Type B pancreatic cell (in vitro differentiated cells): ENCODE measurements around the gene NEGR1. TPM values are rescaled to one million over a fixed set of nuclear protein-coding genes. Genes with fewer than 3 reads are reported as not detected.

Experiments used
- DNase-seq: peaks from one replicate; pipeline ENCODE4 v3.0.0; 2021; ENCODE audit warnings: mixed read lengths; ENCODE audit not compliant: unreplicated experiment; ENCODE audit errors: extremely low spot score
- H3K27ac Mint-ChIP-seq: 2 replicates; pipeline ENCODE4 v1.8.0; 2021; ENCODE audit warnings: mild to moderate bottlenecking, mixed read lengths
- H3K27me3 Mint-ChIP-seq: 2 replicates; pipeline ENCODE4 v1.8.0; 2021; ENCODE audit warnings: mixed read lengths
- H3K36me3 Mint-ChIP-seq: 2 replicates; pipeline ENCODE4 v1.8.0; 2021; ENCODE audit warnings: mixed read lengths
- H3K4me1 Mint-ChIP-seq: one replicate; pipeline ENCODE4 v1.8.0; 2021; ENCODE audit warnings: mixed read lengths; ENCODE audit not compliant: unreplicated experiment
- H3K4me3 Mint-ChIP-seq: 2 replicates; pipeline ENCODE4 v1.8.0; 2021; ENCODE audit warnings: mild to moderate bottlenecking, mixed read lengths
- H3K9me3 Mint-ChIP-seq: 2 replicates; pipeline ENCODE4 v1.8.0; 2021; ENCODE audit warnings: mixed read lengths
- CTCF ChIP-seq: fragments of 200-600 bp; sonication (generic); conservative IDR thresholded peaks from 2 replicates; pipeline ENCODE4 v1.5.0; 2021; ENCODE audit warnings: antibody characterized with exemption, mild to moderate bottlenecking
- total RNA-seq: library from RNA; stranded (reverse); gene quantifications from 2 replicates; pipeline ENCODE4 v1.2.1, GENCODE V29; 2021; ENCODE audit warnings: low replicate concordance

The NEGR1 gene
- total RNA-seq, 1 donor from 2014 or later, result 22.5 TPM

DNA sequence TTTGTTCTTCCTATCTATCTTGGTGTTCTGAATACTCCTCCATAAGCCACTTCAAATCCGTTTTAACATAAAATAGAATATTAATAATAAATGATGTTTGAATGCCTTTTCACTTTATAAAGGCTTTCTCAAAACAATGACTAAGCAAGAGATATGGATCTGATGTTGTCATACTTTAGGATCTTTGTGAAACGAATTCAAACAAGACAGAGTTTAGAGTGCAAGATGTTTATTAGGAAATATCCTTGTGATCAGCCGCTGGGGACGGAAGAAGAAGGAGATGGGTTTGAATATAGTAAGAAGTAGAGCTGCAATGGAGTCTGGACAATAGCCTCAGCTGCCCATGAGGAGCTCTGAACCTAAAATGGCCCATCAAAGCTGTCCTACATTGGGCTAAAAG is 351.8 kb downstream of the NEGR1 start:
- Mint-ChIP-seq H3K36me3 (no peaks in the 10 kb centered on the region), H3K4me1 (no peaks in the 10 kb centered on the region), H3K4me3 (no peak overlapping the region), H3K9me3 (no peaks in the 10 kb centered on the region), H3K27me3 (no peaks in the 10 kb centered on the region), H3K27ac (no peak overlapping the region)
- no peak for DNase-seq
- no peak for TF ChIP-seq CTCF

- Mint-ChIP-seq H3K4me3 (no peak overlapping the region), H3K36me3 (no peaks in the 10 kb centered on the region), H3K27ac (no peak overlapping the region), H3K9me3 (peaks cover 4% of the 10 kb centered on the region), H3K27me3 (peaks cover 7% of the 10 kb centered on the region), H3K4me1 (peaks cover 4% of the 10 kb centered on the region)
- TF ChIP-seq CTCF, result no peak
- no peak for DNase-seq
Observed at GRCh38 chr1:71921935-71922559, 360.3 kb downstream of the NEGR1 start.

- peaks cover 4% of the 10 kb centered on the region for H3K4me1 Mint-ChIP-seq
- no peak for TF ChIP-seq CTCF
- H3K27me3 Mint-ChIP-seq, result peaks cover 7% of the 10 kb centered on the region
- H3K36me3 Mint-ChIP-seq, result no peaks in the 10 kb centered on the region
- no peak overlapping the region for H3K4me3 Mint-ChIP-seq
- H3K27ac Mint-ChIP-seq, result no peak overlapping the region
- peaks cover 4% of the 10 kb centered on the region for H3K9me3 Mint-ChIP-seq
- DNase-seq, result no peak
Observed at GRCh38 chr1:71921204-71921603, 361.1 kb downstream of the NEGR1 start.

DNA sequence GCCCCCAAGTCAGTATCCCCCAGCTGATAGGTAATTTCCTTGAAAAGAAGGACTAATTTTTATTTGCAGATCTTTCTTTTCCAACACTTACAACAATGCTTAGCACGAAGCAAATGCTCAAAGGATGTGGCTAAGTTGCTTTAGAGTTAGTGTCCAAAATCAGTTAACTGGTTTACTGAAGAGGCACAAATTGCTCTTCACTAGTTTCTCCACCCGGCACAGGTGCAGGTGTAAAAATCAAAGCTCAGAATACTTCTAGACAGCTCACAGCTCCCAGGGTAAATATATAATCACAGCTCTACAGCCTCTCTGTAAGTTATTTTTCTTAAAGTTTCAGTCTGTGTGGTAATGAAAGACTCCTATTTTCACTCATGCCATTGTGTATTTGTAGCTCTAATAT is 361.8 kb downstream of the NEGR1 start:
- peaks cover 4% of the 10 kb centered on the region for H3K4me1 Mint-ChIP-seq
- H3K27me3 Mint-ChIP-seq, result peaks cover 7% of the 10 kb centered on the region
- no peak for DNase-seq
- H3K27ac Mint-ChIP-seq, result no peak overlapping the region
- H3K9me3 Mint-ChIP-seq, result peaks cover 4% of the 10 kb centered on the region
- no peak overlapping the region for H3K4me3 Mint-ChIP-seq
- no peak for TF ChIP-seq CTCF
- no peaks in the 10 kb centered on the region for H3K36me3 Mint-ChIP-seq

DNA sequence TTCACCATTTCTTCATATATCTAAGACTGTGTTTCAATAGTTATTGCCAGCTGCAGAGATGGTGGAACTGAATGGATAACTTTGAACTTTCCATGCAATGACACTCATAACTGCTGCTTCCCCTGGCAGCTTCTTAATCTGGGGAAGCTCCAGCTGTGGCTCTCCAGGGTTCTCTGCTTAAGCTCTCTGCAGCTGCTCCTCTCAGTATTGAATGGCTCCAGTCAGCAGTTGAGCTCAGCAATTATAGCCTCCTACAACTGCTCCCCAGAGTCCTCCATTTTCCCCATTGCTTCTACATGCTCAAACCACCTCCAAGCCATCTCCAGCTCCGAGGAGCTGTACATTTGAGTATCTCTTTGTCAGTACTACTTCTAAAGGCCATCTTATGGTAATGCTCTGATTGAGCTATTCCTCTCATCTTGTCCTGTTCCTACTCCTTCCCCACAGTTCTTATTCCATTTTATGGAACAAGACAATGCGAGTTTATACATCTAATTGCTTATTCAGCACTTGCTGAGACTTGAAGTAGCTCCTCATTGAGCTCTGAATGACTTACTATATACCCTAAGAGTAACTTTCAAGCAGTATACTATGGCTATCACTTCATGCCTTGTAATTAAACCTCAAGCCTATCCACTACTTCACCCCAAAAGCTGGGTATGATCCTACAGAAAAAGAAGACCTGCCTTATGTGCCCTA is 362.4 kb downstream of the NEGR1 start:
- TF ChIP-seq CTCF, result no peak
- Mint-ChIP-seq H3K9me3 (peaks cover 4% of the 10 kb centered on the region), H3K4me3 (no peak overlapping the region), H3K4me1 (peaks cover 4% of the 10 kb centered on the region), H3K27ac (no peak overlapping the region), H3K36me3 (no peaks in the 10 kb centered on the region), H3K27me3 (peaks cover 7% of the 10 kb centered on the region)
- no peak for DNase-seq
